GM12878 (cell line): ENCODE measurements around the gene UACA.

Source experiments
- CTCF ChIP-seq, 3 experiments: IDR thresholded peaks in 2 of 3; conservative IDR thresholded peaks in 1 of 3; 2 replicates each; pipeline ENCODE4 v1.5.1; 2011; ENCODE audit warnings: low read depth in 3 of 3, low read length in 3 of 3, mild to moderate bottlenecking in 3 of 3, control low read depth in 2 of 3, moderate library complexity in 2 of 3, inconsistent platforms in 1 of 3, mixed read lengths in 1 of 3; ENCODE audit not compliant: control insufficient read depth in 2 of 3, insufficient read depth in 1 of 3; ENCODE audit errors: extremely low read depth in 1 of 3
- POLR2AphosphoS5 ChIP-seq: IDR thresholded peaks from 2 replicates; pipeline ENCODE4 v1.6.1; 2011; ENCODE audit warnings: mild to moderate bottlenecking, low read length, inconsistent platforms
- RB1 ChIP-seq: fragments of 450-650 bp; formaldehyde crosslinking; IDR thresholded peaks from 2 replicates; pipeline ENCODE4 v1.6.1; 2017; ENCODE audit warnings: mild to moderate bottlenecking, borderline replicate concordance
- TCF12 ChIP-seq: IDR thresholded peaks from 2 replicates; pipeline ENCODE4 v1.6.1; 2011; ENCODE audit warnings: low read depth, mild to moderate bottlenecking, low read length
- ZNF274 ChIP-seq: IDR thresholded peaks from one replicate; pipeline ENCODE4 v1.8.0; 2011; ENCODE audit not compliant: insufficient read length, insufficient read depth
- TF ChIP-seq, protein P1 (sequence below): IDR thresholded peaks from 2 replicates; pipeline ENCODE4 v1.6.1; 2011; ENCODE audit warnings: low read depth, mild to moderate bottlenecking, low read length, moderate library complexity, borderline replicate concordance; ENCODE audit errors: extremely low read depth
- TF ChIP-seq, protein P2 (sequence below): IDR thresholded peaks from 2 replicates; pipeline ENCODE4 v1.6.1; 2012; ENCODE audit warnings: low read depth, low read length, improper control_type of control experiment

- TF ChIP-seq POLR2AphosphoS5 (no peak), TCF12 (no peak), ZNF274 (no peak), CTCF (IDR thresholded peaks at IDR 0.05 in 2 of 3, conservative IDR thresholded peaks at IDR 0.05 in 1 of 3; ENCODE audit: control insufficient read depth in 2 of 3, extremely low read depth in 1 of 3, insufficient read depth in 1 of 3, low read depth in 3 of 3, low read length in 3 of 3) (no peak), RB1 (no peak)
- TF ChIP-seq, protein P1, sequence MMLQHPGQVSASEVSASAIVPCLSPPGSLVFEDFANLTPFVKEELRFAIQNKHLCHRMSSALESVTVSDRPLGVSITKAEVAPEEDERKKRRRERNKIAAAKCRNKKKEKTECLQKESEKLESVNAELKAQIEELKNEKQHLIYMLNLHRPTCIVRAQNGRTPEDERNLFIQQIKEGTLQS = no peak
- TF ChIP-seq, protein P2, sequence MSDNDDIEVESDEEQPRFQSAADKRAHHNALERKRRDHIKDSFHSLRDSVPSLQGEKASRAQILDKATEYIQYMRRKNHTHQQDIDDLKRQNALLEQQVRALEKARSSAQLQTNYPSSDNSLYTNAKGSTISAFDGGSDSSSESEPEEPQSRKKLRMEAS = no peak
Observed at GRCh38 chr15:70710714-70711113, 52.6 kb downstream of the UACA start.
